Gastrocnemius medialis (tissue), 4 donors: ENCODE results near the gene KNG1.

Experiments
- POLR2A ChIP-seq, 2 donors: fragments of 450-650 bp; IDR thresholded peaks; one replicate each; pipeline ENCODE4 v1.6.1; 2017; ENCODE audit warnings: antibody characterized with exemption in 2 of 2, mild to moderate bottlenecking in 2 of 2, moderate library complexity in 2 of 2
- TF ChIP-seq, protein P1 (sequence below), 5 experiments: fragments of 450-650 bp in 3 of 5; fragments of 200-600 bp in 2 of 5; sonication (generic) in 2 of 5; IDR thresholded peaks in 4 of 5; conservative IDR thresholded peaks in 1 of 5; 1 replicate in 4 of 5; 2 replicates in 1 of 5; pipeline ENCODE4 v1.5.1; 2016 to 2019; ENCODE audit warnings: antibody characterized with exemption in 5 of 5, mild to moderate bottlenecking in 3 of 5, moderate library complexity in 3 of 5

DNA sequence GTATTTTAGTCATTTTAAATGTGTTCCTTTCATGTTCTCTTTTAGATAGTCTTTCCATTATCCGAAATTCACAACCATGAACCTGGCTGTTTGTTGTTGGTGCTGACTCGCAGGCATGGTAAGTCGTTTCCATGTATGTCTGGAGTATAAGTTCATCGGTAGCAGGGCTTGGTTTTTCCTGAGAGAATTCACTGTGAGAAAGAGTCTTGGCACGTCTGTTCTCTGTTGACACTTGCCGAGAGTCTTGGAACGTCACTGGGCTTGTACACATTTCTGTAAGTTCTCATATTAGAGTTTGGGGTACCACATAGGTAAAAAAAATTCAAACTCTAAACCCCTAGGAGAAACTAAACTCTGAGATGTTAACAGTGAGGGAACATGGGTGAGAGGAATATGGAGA is 36.8 kb downstream of the KNG1 start:
- TF ChIP-seq, protein P1, sequence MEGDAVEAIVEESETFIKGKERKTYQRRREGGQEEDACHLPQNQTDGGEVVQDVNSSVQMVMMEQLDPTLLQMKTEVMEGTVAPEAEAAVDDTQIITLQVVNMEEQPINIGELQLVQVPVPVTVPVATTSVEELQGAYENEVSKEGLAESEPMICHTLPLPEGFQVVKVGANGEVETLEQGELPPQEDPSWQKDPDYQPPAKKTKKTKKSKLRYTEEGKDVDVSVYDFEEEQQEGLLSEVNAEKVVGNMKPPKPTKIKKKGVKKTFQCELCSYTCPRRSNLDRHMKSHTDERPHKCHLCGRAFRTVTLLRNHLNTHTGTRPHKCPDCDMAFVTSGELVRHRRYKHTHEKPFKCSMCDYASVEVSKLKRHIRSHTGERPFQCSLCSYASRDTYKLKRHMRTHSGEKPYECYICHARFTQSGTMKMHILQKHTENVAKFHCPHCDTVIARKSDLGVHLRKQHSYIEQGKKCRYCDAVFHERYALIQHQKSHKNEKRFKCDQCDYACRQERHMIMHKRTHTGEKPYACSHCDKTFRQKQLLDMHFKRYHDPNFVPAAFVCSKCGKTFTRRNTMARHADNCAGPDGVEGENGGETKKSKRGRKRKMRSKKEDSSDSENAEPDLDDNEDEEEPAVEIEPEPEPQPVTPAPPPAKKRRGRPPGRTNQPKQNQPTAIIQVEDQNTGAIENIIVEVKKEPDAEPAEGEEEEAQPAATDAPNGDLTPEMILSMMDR (IDR thresholded peaks at IDR 0.05 in 4 of 5, conservative IDR thresholded peaks at IDR 0.05 in 1 of 5): no peak
- TF ChIP-seq POLR2A (IDR thresholded peaks at IDR 0.05): no peak
